Measurements from ENCODE around the gene ARSB.
"Not testable (repeated sequence)": the region's sequence is repeated elsewhere in the genome, so short reads cannot be mapped to it uniquely, and the experiment has no call there.

Gene ARSB

GRCh38 chr5:78993165-78993564 is 8.1 kb upstream of the ARSB start:
- no peak for DNase-seq

- peak in 1 of 2 experiments; percentile 24 for DNase-seq
These were observed 7.0 kb upstream of the ARSB start for GRCh38 chr5:78992146-78992545.

GRCh38 chr5:78989080-78989479 is 4.0 kb upstream of the ARSB start:
- DNase-seq, result no peak

GRCh38 chr5:78985725-78986223 is 664 bp upstream of the ARSB start:
- peak; percentile 52 to 54 for DNase-seq

- peak; percentile 75 to 79 for DNase-seq
These were observed 533 bp downstream of the ARSB start for GRCh38 chr5:78984439-78985115.

- DNase-seq, result peak in 1 of 2 experiments; percentile 61
These were observed 1.3 kb downstream of the ARSB start for GRCh38 chr5:78983601-78984438.

GRCh38 chr5:78983194-78983593 is 1.9 kb downstream of the ARSB start:
- DNase-seq, result not testable (repeated sequence)

GRCh38 chr5:78979909-78980308 is 5.2 kb downstream of the ARSB start:
- peak in 1 of 2 experiments; percentile 30 for DNase-seq

- DNase-seq, result no peak
These were observed 5.9 kb downstream of the ARSB start for GRCh38 chr5:78979117-78979742.

GRCh38 chr5:78975035-78975434 is 10.1 kb downstream of the ARSB start:
- no peak for DNase-seq

GRCh38 chr5:78974601-78975000 is 10.5 kb downstream of the ARSB start:
- DNase-seq, result no peak

- DNase-seq, result no peak
These were observed 11.1 kb downstream of the ARSB start for GRCh38 chr5:78974011-78974410.

- no peak for DNase-seq
These were observed 12.3 kb downstream of the ARSB start for GRCh38 chr5:78972654-78973428.

- no peak for DNase-seq
These were observed 13.1 kb downstream of the ARSB start for GRCh38 chr5:78971998-78972397.

GRCh38 chr5:78968781-78969180 is 16.3 kb downstream of the ARSB start:
- no peak for DNase-seq

- DNase-seq, result peak; percentile 66 to 71
These were observed 20.2 kb downstream of the ARSB start for GRCh38 chr5:78964889-78965288.

- no peak for DNase-seq
These were observed 23.4 kb downstream of the ARSB start for GRCh38 chr5:78961743-78962142.

GRCh38 chr5:78959767-78960166 is 25.3 kb downstream of the ARSB start:
- DNase-seq, result no peak

- DNase-seq, result no peak
These were observed 26.3 kb downstream of the ARSB start for GRCh38 chr5:78958672-78959445.

- DNase-seq, result no peak
These were observed 28.2 kb downstream of the ARSB start for GRCh38 chr5:78956901-78957300.

- no peak for DNase-seq
These were observed 31.9 kb downstream of the ARSB start for GRCh38 chr5:78953092-78953800.

All from Kasumi-1 (cell line).